ENCODE results near the gene ZC3H12C.

The ZC3H12C gene

GRCh38 chr11:110196884-110197420 is 103.8 kb downstream of the ZC3H12C start:
- TF ChIP-seq, protein P1, sequence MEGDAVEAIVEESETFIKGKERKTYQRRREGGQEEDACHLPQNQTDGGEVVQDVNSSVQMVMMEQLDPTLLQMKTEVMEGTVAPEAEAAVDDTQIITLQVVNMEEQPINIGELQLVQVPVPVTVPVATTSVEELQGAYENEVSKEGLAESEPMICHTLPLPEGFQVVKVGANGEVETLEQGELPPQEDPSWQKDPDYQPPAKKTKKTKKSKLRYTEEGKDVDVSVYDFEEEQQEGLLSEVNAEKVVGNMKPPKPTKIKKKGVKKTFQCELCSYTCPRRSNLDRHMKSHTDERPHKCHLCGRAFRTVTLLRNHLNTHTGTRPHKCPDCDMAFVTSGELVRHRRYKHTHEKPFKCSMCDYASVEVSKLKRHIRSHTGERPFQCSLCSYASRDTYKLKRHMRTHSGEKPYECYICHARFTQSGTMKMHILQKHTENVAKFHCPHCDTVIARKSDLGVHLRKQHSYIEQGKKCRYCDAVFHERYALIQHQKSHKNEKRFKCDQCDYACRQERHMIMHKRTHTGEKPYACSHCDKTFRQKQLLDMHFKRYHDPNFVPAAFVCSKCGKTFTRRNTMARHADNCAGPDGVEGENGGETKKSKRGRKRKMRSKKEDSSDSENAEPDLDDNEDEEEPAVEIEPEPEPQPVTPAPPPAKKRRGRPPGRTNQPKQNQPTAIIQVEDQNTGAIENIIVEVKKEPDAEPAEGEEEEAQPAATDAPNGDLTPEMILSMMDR (IDR thresholded peaks at IDR 0.05; ENCODE audit: low read depth, low read length), result no peak
- no peak for TF ChIP-seq MYC (IDR thresholded peaks at IDR 0.05; ENCODE audit: low read depth, low read length)
- no peak for TF ChIP-seq POLR2A (IDR thresholded peaks at IDR 0.05; ENCODE audit: extremely low read depth, insufficient read length)
- TF ChIP-seq, protein P2, sequence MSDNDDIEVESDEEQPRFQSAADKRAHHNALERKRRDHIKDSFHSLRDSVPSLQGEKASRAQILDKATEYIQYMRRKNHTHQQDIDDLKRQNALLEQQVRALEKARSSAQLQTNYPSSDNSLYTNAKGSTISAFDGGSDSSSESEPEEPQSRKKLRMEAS (IDR thresholded peaks at IDR 0.05; ENCODE audit: low read depth, low read length), result no peak
- no peak for DNase-seq (ENCODE audit: low read depth)
- no peak overlapping the region for H3K4me3 ChIP-seq (ENCODE audit: low read depth, low read length)

- H3K4me3 ChIP-seq (ENCODE audit: low read depth, low read length), result no peak overlapping the region
- no peak for DNase-seq (ENCODE audit: low read depth)
- TF ChIP-seq, protein P2 (IDR thresholded peaks at IDR 0.05; ENCODE audit: low read depth, low read length), result no peak
- TF ChIP-seq, protein P1 (IDR thresholded peaks at IDR 0.05; ENCODE audit: low read depth, low read length), result no peak
- TF ChIP-seq POLR2A (IDR thresholded peaks at IDR 0.05; ENCODE audit: extremely low read depth, insufficient read length) (no peak), MYC (IDR thresholded peaks at IDR 0.05; ENCODE audit: low read depth, low read length) (no peak)
Measured at GRCh38 chr11:110198031-110198729, 105.0 kb downstream of the ZC3H12C start.

GRCh38 chr11:110199184-110199981 is 106.2 kb downstream of the ZC3H12C start:
- TF ChIP-seq POLR2A (IDR thresholded peaks at IDR 0.05; ENCODE audit: extremely low read depth, insufficient read length) (no peak), MYC (IDR thresholded peaks at IDR 0.05; ENCODE audit: low read depth, low read length) (no peak)
- TF ChIP-seq, protein P1 (IDR thresholded peaks at IDR 0.05; ENCODE audit: low read depth, low read length), result no peak
- TF ChIP-seq, protein P2 (IDR thresholded peaks at IDR 0.05; ENCODE audit: low read depth, low read length), result no peak
- no peak for DNase-seq (ENCODE audit: low read depth)
- no peak overlapping the region for H3K4me3 ChIP-seq (ENCODE audit: low read depth, low read length)

DNA sequence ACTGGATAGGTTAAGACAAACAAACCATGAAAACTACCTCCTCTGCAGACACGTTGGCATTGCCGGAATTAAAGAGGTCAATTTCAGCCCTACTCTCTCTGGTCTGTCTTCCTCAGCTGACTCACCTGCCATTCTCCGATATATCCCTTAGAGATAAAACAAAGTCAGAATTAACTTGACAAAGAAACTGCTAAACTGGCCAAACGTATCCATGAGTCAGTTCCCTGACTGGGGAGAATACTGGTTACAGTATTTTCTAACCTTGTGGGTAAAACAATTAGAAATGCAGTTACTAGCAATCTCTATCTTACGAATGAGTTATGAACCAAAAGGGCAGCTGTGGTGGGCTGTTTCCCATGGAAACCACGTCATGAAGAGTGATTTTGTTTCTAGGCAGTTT is 107.0 kb downstream of the ZC3H12C start:
- no peak for DNase-seq (ENCODE audit: low read depth)
- H3K4me3 ChIP-seq (ENCODE audit: low read depth, low read length), result no peak overlapping the region
- TF ChIP-seq MYC (IDR thresholded peaks at IDR 0.05; ENCODE audit: low read depth, low read length) (no peak), POLR2A (IDR thresholded peaks at IDR 0.05; ENCODE audit: extremely low read depth, insufficient read length) (no peak)
- TF ChIP-seq, protein P2 (IDR thresholded peaks at IDR 0.05; ENCODE audit: low read depth, low read length), result no peak

DNA sequence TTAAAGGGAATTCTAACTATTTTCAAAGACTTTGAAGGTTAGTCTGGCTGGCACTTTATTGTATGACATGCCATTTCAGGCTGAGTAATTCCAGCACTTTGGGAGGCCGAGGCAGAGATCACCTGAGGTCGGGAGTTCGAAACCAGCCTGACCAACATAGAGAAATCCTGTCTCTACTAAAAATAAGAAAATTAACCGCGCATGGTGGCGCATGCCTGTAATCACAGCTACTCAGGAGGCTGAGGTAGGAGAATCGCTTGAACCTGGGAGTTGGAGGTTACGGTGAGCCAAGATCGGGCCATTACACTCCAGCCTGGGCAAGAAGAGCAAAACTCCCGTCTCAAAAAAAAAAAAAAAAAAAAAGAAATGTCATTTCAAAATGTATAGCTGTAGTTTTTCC is 107.6 kb downstream of the ZC3H12C start:
- no peak for DNase-seq (ENCODE audit: low read depth)
- no peak overlapping the region for H3K4me3 ChIP-seq (ENCODE audit: low read depth, low read length)
- TF ChIP-seq, protein P2 (IDR thresholded peaks at IDR 0.05; ENCODE audit: low read depth, low read length), result no peak
- TF ChIP-seq, protein P1 (IDR thresholded peaks at IDR 0.05; ENCODE audit: low read depth, low read length), result no peak
- TF ChIP-seq MYC (IDR thresholded peaks at IDR 0.05; ENCODE audit: low read depth, low read length) (no peak), POLR2A (IDR thresholded peaks at IDR 0.05; ENCODE audit: extremely low read depth, insufficient read length) (no peak)
